Measurements from ENCODE around the gene COL25A1.

Gene COL25A1

GRCh38 chr4:108838451-108838850, 464.0 kb downstream of the COL25A1 start:
- DNase-seq, result no peak

DNA sequence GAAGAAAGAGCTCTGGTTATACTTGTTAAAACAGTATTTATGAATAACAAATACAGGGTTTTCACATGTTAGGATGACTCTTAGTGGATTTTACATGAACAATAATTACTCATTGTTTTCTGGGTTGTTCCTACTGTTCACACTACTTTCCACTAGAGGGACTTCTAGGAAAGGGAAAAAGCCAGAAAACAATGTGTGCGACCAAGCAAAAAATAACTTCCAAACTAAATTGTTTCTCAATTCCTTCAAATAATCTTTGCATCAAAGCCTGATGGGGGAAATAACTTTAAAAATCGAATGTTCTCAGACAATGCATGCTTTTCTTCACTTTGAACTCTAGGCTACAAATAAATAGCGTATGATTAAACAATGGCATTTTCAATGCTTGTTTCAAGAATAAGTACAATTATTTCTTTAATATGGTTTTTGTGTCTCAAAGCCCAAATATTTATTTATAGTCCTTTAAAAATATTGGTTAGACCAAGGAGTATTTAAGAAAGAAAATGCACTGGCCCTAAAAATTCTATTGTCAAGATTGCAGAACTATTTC, 467.5 kb downstream of the COL25A1 start:
- no peak for DNase-seq

- no peak for DNase-seq
These were observed 468.2 kb downstream of the COL25A1 start for GRCh38 chr4:108834166-108834834.

GRCh38 chr4:108833046-108833445, 469.4 kb downstream of the COL25A1 start:
- no peak for DNase-seq

GRCh38 chr4:108831886-108832285, 470.6 kb downstream of the COL25A1 start:
- DNase-seq, result no peak

- DNase-seq, result no peak
These were observed 471.2 kb downstream of the COL25A1 start for GRCh38 chr4:108831291-108831690.

- DNase-seq, result peak; percentile 83
These were observed 471.8 kb downstream of the COL25A1 start for GRCh38 chr4:108830509-108831244.

GRCh38 chr4:108829966-108830492, 472.4 kb downstream of the COL25A1 start:
- no peak for DNase-seq

- no peak for DNase-seq
These were observed 473.8 kb downstream of the COL25A1 start for GRCh38 chr4:108828620-108829019.

DNA sequence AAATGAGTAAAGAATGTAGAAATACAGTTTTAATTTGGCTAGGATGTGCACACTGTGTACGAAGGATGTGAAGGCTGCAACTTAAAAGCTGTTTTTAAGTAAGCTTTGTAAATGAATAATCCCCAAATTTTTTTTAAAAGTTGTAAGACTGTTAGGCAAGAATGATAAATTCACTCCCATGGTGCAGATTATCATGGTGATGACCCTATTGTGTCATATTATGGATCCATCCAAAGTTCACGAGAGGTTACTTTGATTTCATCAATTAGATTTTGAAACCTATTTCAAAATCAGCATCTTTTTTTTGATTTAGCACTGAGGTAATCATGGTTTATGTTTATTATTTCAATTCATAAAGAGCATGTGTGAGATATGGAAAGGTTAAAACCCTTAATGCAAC, 476.7 kb downstream of the COL25A1 start:
- DNase-seq, result no peak

DNA sequence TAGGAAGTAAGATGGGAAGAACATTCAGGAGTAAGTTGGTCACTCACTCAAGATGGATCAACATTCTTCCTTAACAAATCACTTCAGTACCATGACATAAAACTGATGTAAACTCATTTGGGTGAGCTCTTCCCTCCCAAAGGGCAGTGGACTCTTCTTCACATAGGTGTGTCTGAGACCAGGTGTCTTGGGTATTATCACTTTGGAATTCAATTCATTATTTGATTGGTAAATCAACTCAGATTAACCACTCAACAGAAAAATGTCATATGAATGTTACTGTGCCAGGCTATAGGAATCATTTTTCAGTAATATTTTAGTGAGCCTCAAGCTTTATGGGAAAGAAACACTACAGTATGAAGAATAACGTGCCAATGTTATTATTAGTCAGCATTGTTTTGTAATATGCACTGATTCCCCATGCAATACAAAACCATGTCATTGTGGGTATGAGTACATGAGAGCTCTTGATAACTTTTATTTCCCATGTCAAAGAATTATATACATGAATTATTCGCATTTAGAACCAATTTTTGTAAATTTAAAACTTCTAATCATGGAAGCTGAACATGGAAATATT, 481.0 kb downstream of the COL25A1 start:
- DNase-seq, result no peak

DNA sequence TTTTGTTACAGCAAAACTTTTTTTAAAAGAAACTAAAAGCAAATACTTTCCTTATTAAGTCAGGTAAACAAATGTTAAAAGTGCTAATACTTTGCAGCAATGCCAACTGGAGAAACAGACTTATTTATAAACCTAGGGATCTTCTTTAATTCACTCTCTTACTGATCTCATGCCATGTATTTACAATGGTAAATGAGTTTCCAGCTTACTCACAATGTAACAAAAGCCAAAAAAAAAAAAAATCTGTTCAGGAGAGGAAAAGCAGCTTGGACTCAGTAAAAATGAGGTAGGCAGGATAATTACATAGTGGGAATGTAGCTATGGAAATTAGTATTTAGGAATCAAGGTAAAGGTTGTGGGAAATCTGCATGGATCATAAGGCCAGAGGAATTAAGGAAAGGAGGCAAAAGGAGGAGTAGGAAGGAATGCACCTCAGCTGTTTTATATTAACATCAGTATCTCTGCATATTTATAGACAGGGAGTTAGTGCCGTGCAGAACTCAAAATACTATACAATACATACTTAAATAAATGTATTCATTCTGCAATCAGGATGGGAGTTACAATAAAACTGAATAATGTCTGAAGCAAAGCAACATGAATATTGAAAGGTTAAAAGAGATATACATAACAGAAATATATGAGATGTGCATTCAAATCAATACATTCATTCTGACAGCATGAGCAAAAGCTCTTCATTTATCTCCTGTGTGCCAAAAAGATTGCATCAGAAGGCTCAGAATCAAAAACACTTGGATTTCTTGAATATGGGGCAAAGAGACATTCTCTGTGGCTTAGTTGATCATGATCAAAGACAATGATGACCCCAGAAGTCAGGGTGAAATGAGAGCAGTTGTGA, 481.7 kb downstream of the COL25A1 start:
- no peak for DNase-seq

- DNase-seq, result no peak
These were observed 488.1 kb downstream of the COL25A1 start for GRCh38 chr4:108814326-108814725.

- DNase-seq, result no peak
These were observed 489.2 kb downstream of the COL25A1 start for GRCh38 chr4:108813261-108813660.

- no peak for DNase-seq
These were observed 491.0 kb downstream of the COL25A1 start for GRCh38 chr4:108811486-108811885.

DNA sequence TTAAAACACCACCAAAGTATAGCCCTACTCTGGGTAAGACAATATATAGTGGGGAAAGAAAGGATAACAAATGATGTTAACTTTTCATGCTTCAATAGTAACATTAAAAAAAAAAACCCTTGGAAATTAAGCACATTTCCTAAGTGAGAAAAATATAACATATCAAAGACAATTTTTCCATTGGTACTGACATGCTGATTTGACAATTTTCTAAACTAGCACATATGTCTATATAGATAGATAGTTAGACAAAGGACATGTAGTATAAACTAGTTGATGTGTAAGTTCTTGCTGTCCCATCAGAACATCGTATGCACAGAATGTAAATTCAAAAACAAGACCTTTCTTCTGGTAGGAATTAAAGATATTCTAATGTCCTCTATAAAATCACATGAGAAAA, 492.4 kb downstream of the COL25A1 start:
- DNase-seq, result no peak

- no peak for DNase-seq
These were observed 497.7 kb downstream of the COL25A1 start for GRCh38 chr4:108804648-108805273.

GRCh38 chr4:108799306-108799705, 503.2 kb downstream of the COL25A1 start:
- DNase-seq, result no peak

GRCh38 chr4:108796173-108796572, 506.3 kb downstream of the COL25A1 start:
- DNase-seq, result no peak

DNA sequence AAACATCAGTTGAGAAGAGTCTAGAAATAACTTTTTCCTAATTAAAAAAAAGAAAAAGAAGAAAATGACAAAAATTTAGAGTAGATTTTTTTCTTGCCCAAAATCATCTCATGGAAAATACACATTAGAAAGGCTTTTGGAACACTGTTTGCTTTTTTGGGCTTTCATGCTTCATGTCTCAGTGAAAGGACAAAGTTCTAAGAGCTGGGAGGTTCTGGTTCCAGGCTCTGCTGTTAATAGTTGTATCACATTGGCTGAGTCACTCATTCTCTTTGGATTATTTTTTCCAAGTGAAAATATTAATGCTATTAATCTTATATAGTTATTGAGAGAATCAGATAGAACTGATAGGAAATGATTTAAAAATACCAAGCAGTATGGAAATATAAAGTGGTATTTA, 506.7 kb downstream of the COL25A1 start:
- no peak for DNase-seq

DNA sequence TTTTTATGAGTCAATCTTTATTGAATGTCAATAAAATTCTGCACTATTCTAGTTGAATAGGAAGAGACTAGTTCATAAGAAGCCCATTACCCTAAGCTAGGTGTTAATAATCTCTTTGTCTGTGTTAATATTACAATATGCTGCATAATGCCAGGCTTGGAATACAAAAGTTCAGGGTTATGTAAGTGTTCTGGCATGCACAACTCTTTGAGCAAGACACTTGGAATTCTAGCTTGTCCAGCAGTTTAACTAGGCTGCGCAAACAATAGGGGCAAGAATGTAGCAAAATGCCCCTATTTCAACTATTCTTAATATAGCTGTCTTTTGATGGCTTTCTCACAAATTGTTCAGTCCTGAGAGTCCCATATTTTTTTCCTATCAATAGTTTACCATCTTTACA, 508.3 kb downstream of the COL25A1 start:
- no peak for DNase-seq

- no peak for DNase-seq
These were observed 509.0 kb downstream of the COL25A1 start for GRCh38 chr4:108793415-108793814.
